Lower lobe of right lung (tissue), 2 donors: ENCODE results near the gene KPNA1. TPM values are rescaled to one million over a fixed set of nuclear protein-coding genes. Genes with fewer than 3 reads are reported as not detected.
A peak's percentile ranks its signal among the peaks of the same experiment; 100 is the strongest.

Source experiments
- ATAC-seq, 2 donors: fragments of 200-7000 bp; cut with Tn5 transposase; one replicate each; pipeline ENCODE4 v1.9.1; 2020 to 2022; ENCODE audit warnings: mild to moderate bottlenecking in 2 of 2, moderate library complexity in 2 of 2
- DNase-seq: peaks from one replicate; pipeline ENCODE4 v3.0.0-alpha.2; 2020
- H3K27ac ChIP-seq: fragments of 200-600 bp; one replicate; pipeline ENCODE4 v1.8.0; 2022
- H3K27me3 ChIP-seq: fragments of 200-600 bp; one replicate; pipeline ENCODE4 v1.8.0; 2022; ENCODE audit warnings: low read depth
- H3K36me3 ChIP-seq: fragments of 200-600 bp; one replicate; pipeline ENCODE4 v1.8.0; 2022; ENCODE audit warnings: mild to moderate bottlenecking
- H3K4me1 ChIP-seq: fragments of 200-600 bp; one replicate; pipeline ENCODE4 v1.8.0; 2022
- H3K4me3 ChIP-seq: fragments of 200-600 bp; one replicate; pipeline ENCODE4 v1.8.0; 2022; ENCODE audit warnings: mild to moderate bottlenecking
- H3K9me3 ChIP-seq: fragments of 200-600 bp; one replicate; pipeline ENCODE4 v1.8.0; 2022
- CTCF ChIP-seq: fragments of 200-600 bp; IDR thresholded peaks from one replicate; pipeline ENCODE4 v1.8.0; 2022; ENCODE audit warnings: antibody characterized with exemption, mild to moderate bottlenecking
- intact Hi-C: fragments of 100-400 bp; cut with DNase I; formaldehyde crosslinking; loops from one replicate; pipeline ENCODE4 v1.11.0; 2022
- total RNA-seq: library from RNA; stranded (reverse); fragmentation: NEBNext Ultra II Directional; extraction: Animal tissue kit (Norgen Biotek cat#: 25700); gene quantifications from one replicate; pipeline ENCODE4 v1.2.1, GENCODE V29; 2021
- donor health status: DM: no; HTN: yes; CAD: no; lungs with severe emphysema.

The KPNA1 gene
- total RNA-seq, 1 donor from 2014 or later: 54.5 TPM

- Histone ChIP-seq H3K27me3 (no peaks in the 10 kb centered on the region), H3K36me3 (peaks cover 48% of the 10 kb centered on the region), H3K9me3 (no peaks in the 10 kb centered on the region), H3K27ac (no peak overlapping the region), H3K4me1 (peaks cover 44% of the 10 kb centered on the region), H3K4me3 (no peak overlapping the region)
- TF ChIP-seq CTCF: peak; percentile 61
- peak; percentile 17 to 24 for ATAC-seq
- DNase-seq: no peak
- intact Hi-C loops: loop anchor here (10.0 kb wide), 1 partner anchor 114 kb away; no protein-coding TSS in a partner anchor
Measured at GRCh38 chr3:122560680-122561079, 45.9 kb upstream of the KPNA1 start.

GRCh38 chr3:122559906-122560305 lies 45.2 kb upstream of the KPNA1 start:
- intact Hi-C loops: loop anchor here (10.0 kb wide), 1 partner anchor 115 kb away; no protein-coding TSS in a partner anchor
- no peak overlapping the region for H3K27ac ChIP-seq
- no peak overlapping the region for H3K4me3 ChIP-seq
- peaks cover 39% of the 10 kb centered on the region for H3K4me1 ChIP-seq
- H3K9me3 ChIP-seq: no peaks in the 10 kb centered on the region
- H3K27me3 ChIP-seq: no peaks in the 10 kb centered on the region
- TF ChIP-seq CTCF: no peak
- DNase-seq (no peak), ATAC-seq (no peak)
- peaks cover 53% of the 10 kb centered on the region for H3K36me3 ChIP-seq

- intact Hi-C loops: no loop called here
- DNase-seq: no peak
- TF ChIP-seq CTCF: no peak
- ATAC-seq: no peak
- Histone ChIP-seq H3K9me3 (no peaks in the 10 kb centered on the region), H3K27me3 (no peaks in the 10 kb centered on the region), H3K4me3 (no peak overlapping the region), H3K36me3 (peaks cover 66% of the 10 kb centered on the region), H3K4me1 (peaks cover 46% of the 10 kb centered on the region), H3K27ac (no peak overlapping the region)
Measured at GRCh38 chr3:122558605-122559004, 43.9 kb upstream of the KPNA1 start.

- ATAC-seq: no peak
- DNase-seq: no peak
Measured at GRCh38 chr3:122557356-122557755, 42.6 kb upstream of the KPNA1 start.

GRCh38 chr3:122555275-122556071 lies 40.7 kb upstream of the KPNA1 start:
- Histone ChIP-seq H3K27me3 (no peaks in the 10 kb centered on the region), H3K9me3 (no peaks in the 10 kb centered on the region), H3K27ac (no peak overlapping the region), H3K4me3 (no peak overlapping the region), H3K36me3 (peaks cover 98% of the 10 kb centered on the region), H3K4me1 (peaks cover 20% of the 10 kb centered on the region)
- ATAC-seq (peak in 1 of 2 donors; percentile 44), DNase-seq (no peak)
- intact Hi-C loops: no loop called here
- no peak for TF ChIP-seq CTCF

More at GRCh38 chr3:122557356-122557755, 42.6 kb upstream of the KPNA1 start:
- Histone ChIP-seq H3K9me3 (no peaks in the 10 kb centered on the region), H3K4me1 (peaks cover 36% of the 10 kb centered on the region), H3K27me3 (no peaks in the 10 kb centered on the region), H3K36me3 (peaks cover 79% of the 10 kb centered on the region), H3K4me3 (no peak overlapping the region), H3K27ac (no peak overlapping the region)
- no peak for TF ChIP-seq CTCF
- intact Hi-C loops: no loop called here
